Measurements from ENCODE around the gene CRYBG2.

The CRYBG2 gene

DNA sequence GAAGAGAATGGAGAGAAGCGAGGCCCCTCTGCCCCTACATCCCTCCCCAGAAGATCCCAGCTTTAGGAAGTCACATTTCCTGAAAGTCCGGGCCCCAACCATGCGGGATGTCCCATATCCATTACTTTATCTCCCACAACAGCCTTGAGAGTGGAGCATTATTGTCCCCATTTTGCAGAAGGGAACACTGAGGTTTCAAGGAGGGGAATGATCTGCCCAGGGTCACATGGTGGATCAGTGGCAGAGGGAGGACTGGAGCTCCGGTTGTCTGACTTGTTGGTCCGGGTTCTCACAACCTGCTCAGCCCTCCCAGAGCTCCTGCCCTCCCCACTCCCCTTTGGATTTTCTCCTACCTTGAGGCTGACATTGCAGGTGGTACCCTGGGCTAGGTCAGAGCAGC is 2.2 kb upstream of the CRYBG2 start:
- H3K4me3 ChIP-seq (ENCODE audit: low read depth, low read length) = no peak overlapping the region
- no peak for DNase-seq (ENCODE audit: low read depth)

DNA sequence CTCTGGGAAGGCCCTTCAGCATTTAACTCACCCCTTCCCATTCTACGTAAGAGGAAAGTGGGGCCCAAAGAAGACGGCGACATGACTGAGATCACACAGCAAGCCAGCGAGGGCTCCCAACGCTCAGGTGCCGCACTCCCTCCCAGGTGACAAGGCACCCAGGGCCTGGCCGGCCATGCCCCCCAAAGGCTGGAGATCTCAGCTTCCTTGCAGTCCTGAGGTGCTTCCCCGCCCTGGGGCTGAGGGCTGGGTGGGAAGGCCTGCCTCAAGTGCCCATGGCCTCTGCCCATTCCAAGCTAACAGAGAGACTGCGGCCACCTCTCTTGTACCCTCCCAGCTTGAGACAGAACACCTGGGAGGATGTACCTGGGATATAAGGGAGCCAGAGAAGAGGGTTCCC is 1.0 kb upstream of the CRYBG2 start:
- TF ChIP-seq, protein P1, sequence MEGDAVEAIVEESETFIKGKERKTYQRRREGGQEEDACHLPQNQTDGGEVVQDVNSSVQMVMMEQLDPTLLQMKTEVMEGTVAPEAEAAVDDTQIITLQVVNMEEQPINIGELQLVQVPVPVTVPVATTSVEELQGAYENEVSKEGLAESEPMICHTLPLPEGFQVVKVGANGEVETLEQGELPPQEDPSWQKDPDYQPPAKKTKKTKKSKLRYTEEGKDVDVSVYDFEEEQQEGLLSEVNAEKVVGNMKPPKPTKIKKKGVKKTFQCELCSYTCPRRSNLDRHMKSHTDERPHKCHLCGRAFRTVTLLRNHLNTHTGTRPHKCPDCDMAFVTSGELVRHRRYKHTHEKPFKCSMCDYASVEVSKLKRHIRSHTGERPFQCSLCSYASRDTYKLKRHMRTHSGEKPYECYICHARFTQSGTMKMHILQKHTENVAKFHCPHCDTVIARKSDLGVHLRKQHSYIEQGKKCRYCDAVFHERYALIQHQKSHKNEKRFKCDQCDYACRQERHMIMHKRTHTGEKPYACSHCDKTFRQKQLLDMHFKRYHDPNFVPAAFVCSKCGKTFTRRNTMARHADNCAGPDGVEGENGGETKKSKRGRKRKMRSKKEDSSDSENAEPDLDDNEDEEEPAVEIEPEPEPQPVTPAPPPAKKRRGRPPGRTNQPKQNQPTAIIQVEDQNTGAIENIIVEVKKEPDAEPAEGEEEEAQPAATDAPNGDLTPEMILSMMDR (IDR thresholded peaks at IDR 0.05; ENCODE audit: low read depth, low read length) = no peak
- TF ChIP-seq, protein P2, sequence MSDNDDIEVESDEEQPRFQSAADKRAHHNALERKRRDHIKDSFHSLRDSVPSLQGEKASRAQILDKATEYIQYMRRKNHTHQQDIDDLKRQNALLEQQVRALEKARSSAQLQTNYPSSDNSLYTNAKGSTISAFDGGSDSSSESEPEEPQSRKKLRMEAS (IDR thresholded peaks at IDR 0.05; ENCODE audit: low read depth, low read length) = no peak
- TF ChIP-seq POLR2A (IDR thresholded peaks at IDR 0.05; ENCODE audit: extremely low read depth, insufficient read length) (no peak), MYC (IDR thresholded peaks at IDR 0.05; ENCODE audit: low read depth, low read length) (no peak)
- no peak for DNase-seq (ENCODE audit: low read depth)

More for the DNA sequence above, 2.2 kb upstream of the CRYBG2 start:
- TF ChIP-seq MYC (IDR thresholded peaks at IDR 0.05; ENCODE audit: low read depth, low read length) (no peak), POLR2A (IDR thresholded peaks at IDR 0.05; ENCODE audit: extremely low read depth, insufficient read length) (no peak)
- TF ChIP-seq, protein P1 (IDR thresholded peaks at IDR 0.05; ENCODE audit: low read depth, low read length) = no peak

DNA sequence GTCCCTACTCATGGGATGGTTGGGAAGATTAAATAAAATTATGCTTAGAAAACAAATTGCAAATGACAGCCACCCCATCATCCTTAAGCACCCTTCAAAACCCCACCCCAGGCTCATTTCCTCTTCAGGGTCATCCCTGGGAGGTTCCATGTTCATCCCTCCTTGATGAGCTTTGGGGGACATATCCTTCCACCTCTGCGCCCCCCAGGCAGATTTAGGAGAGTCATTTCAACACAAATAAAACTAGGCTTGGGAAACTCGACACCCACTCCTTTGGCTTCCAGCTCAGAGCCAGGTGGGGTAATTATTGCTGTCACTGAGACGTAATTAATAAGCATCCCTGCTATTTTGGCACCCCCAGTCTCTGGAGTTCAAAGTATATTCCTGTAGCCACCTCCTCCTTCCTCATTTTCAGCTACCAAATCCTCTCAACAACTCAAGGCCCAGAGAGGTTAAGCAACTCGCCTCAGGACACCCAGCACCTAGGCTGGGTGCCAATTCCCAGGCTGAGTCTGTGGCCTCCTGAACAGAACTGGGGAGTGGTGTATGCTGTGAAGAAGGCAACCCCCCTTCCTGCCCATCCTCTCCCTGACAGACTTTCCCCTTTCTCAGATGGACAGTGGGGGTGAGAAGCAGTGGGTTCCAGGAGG is 595 bp downstream of the CRYBG2 start:
- TF ChIP-seq, protein P2 (IDR thresholded peaks at IDR 0.05; ENCODE audit: low read depth, low read length) = no peak
- TF ChIP-seq MYC (IDR thresholded peaks at IDR 0.05; ENCODE audit: low read depth, low read length) (no peak), POLR2A (IDR thresholded peaks at IDR 0.05; ENCODE audit: extremely low read depth, insufficient read length) (no peak)
- TF ChIP-seq, protein P1 (IDR thresholded peaks at IDR 0.05; ENCODE audit: low read depth, low read length) = no peak
- H3K4me3 ChIP-seq (ENCODE audit: low read depth, low read length) = no peak overlapping the region
- no peak for DNase-seq (ENCODE audit: low read depth)

More for the DNA sequence above, 1.0 kb upstream of the CRYBG2 start:
- H3K4me3 ChIP-seq (ENCODE audit: low read depth, low read length) = no peak overlapping the region

DNA sequence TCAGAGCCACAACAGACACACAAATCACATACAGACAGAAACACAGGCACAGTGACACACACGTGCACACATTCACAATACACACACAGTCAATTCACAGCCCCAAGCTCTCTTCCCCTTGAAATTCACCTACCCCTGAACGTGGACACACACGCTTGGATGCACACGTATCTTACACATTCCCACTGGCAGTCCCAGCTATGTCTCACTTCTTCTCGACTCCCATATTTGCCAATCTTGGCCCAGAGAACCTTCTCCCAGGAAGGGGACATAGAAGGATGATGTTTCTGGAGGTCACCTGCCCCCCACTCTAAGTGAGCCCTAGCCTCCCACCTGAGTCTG is 1.6 kb downstream of the CRYBG2 start:
- no peak overlapping the region for H3K4me3 ChIP-seq (ENCODE audit: low read depth, low read length)
- TF ChIP-seq, protein P1 (IDR thresholded peaks at IDR 0.05; ENCODE audit: low read depth, low read length) = no peak
- TF ChIP-seq MYC (IDR thresholded peaks at IDR 0.05; ENCODE audit: low read depth, low read length) = no peak
- TF ChIP-seq, protein P2 (IDR thresholded peaks at IDR 0.05; ENCODE audit: low read depth, low read length) = no peak
- TF ChIP-seq POLR2A (IDR thresholded peaks at IDR 0.05; ENCODE audit: extremely low read depth, insufficient read length) = no peak
- DNase-seq (ENCODE audit: low read depth) = no peak

DNA sequence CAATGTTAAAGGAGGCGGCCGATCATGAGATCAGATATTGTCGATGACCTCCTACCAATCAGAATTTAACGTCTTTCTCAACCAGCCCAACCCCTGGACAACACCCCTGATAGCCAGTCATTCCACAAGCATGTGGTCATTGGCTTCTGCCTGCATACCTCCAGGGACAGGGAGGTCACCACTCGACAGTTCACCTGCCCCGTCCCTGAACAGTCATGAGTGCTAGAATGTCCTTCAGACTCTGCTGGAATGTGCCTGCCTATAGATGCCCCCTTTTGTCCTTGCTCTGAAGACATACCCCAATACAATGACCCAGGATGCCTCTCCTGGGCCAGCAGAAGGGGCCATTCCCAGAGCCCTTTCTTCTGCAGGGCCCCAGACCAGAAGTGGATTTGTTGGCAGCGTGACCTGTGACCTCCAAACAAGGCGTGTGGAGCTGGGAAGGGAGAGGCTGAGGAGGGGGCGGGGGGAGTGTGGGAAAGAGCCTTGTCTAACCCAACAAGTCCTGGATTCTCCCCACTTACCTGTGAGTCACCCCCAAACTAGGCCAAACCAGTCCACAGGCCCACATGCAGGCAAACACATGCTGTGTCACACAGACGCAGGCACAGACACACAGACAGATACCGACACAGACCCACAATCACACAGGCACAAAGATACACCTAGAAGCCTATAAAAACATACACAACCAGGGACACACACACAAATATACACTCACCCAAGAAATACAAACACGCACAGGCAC is 2.2 kb downstream of the CRYBG2 start:
- DNase-seq (ENCODE audit: low read depth) = no peak
- no peak overlapping the region for H3K4me3 ChIP-seq (ENCODE audit: low read depth, low read length)
- TF ChIP-seq, protein P2 (IDR thresholded peaks at IDR 0.05; ENCODE audit: low read depth, low read length) = no peak
- TF ChIP-seq POLR2A (IDR thresholded peaks at IDR 0.05; ENCODE audit: extremely low read depth, insufficient read length) (no peak), MYC (IDR thresholded peaks at IDR 0.05; ENCODE audit: low read depth, low read length) (no peak)
- TF ChIP-seq, protein P1 (IDR thresholded peaks at IDR 0.05; ENCODE audit: low read depth, low read length) = no peak
